Globus pallidus (tissue), 1 donor: ENCODE data around the gene CADM4.
"Not testable (repeated sequence)": the region's sequence is repeated elsewhere in the genome, so short reads cannot be mapped to it uniquely, and the experiment has no call there.

ENCODE experiments used
- DNase-seq: peaks from one replicate; pipeline ENCODE4 v3.0.0-alpha.2; 2015; ENCODE audit warnings: low spot score

Gene CADM4

GRCh38 chr19:43662487-43662886, 22.8 kb upstream of the CADM4 start:
- no peak for DNase-seq

- DNase-seq: peak; percentile 34
Measured at GRCh38 chr19:43660971-43661360, 21.3 kb upstream of the CADM4 start.

- no peak for DNase-seq
Measured at GRCh38 chr19:43660301-43660970, 20.8 kb upstream of the CADM4 start.

- DNase-seq: peak; percentile 33
Measured at GRCh38 chr19:43658494-43658893, 18.8 kb upstream of the CADM4 start.

- no peak for DNase-seq
Measured at GRCh38 chr19:43658001-43658400, 18.4 kb upstream of the CADM4 start.

GRCh38 chr19:43656436-43656835, 16.8 kb upstream of the CADM4 start:
- no peak for DNase-seq

- DNase-seq: no peak
Measured at GRCh38 chr19:43652546-43652874, 12.9 kb upstream of the CADM4 start.

GRCh38 chr19:43651758-43652545, 12.3 kb upstream of the CADM4 start:
- peak; percentile 79 for DNase-seq

- DNase-seq: not testable (repeated sequence)
Measured at GRCh38 chr19:43650276-43650675, 10.6 kb upstream of the CADM4 start.

GRCh38 chr19:43649514-43649913, 9.9 kb upstream of the CADM4 start:
- no peak for DNase-seq

GRCh38 chr19:43648633-43649032, 9.0 kb upstream of the CADM4 start:
- DNase-seq: no peak

GRCh38 chr19:43644181-43644580, 4.5 kb upstream of the CADM4 start:
- no peak for DNase-seq

- DNase-seq: no peak
Measured at GRCh38 chr19:43643326-43643725, 3.7 kb upstream of the CADM4 start.

GRCh38 chr19:43642531-43642930, 2.9 kb upstream of the CADM4 start:
- no peak for DNase-seq

GRCh38 chr19:43641333-43641732, 1.7 kb upstream of the CADM4 start:
- DNase-seq: no peak

GRCh38 chr19:43640424-43640757, 741 bp upstream of the CADM4 start:
- DNase-seq: no peak

- peak; percentile 20 for DNase-seq
Measured at GRCh38 chr19:43638995-43639518, 593 bp downstream of the CADM4 start.

- DNase-seq: peak; percentile 24
Measured at GRCh38 chr19:43638214-43638994, 1.2 kb downstream of the CADM4 start.

- DNase-seq: peak; percentile 91
Measured at GRCh38 chr19:43636121-43636683, 3.4 kb downstream of the CADM4 start.

GRCh38 chr19:43635561-43635940, 4.1 kb downstream of the CADM4 start:
- peak; percentile 21 for DNase-seq

GRCh38 chr19:43634872-43635560, 4.6 kb downstream of the CADM4 start:
- DNase-seq: peak; percentile 84

GRCh38 chr19:43634506-43634871, 5.2 kb downstream of the CADM4 start:
- peak; percentile 73 for DNase-seq
